WTC11 (cell line): ENCODE data around the gene PLXNB2. TPM values are rescaled to one million over a fixed set of nuclear protein-coding genes. Genes with fewer than 3 reads are reported as not detected.

ENCODE experiments used
- ATAC-seq: fragments of 200-7000 bp; cut with Tn5 transposase; 2 replicates; pipeline ENCODE4 v1.10.0; 2021; ENCODE audit warnings: mild to moderate bottlenecking, moderate library complexity
- CTCF ChIA-PET: fragments of 300-600 bp; sonication (Branson Sonifier 250); formaldehyde crosslinking; loops from one replicate; lab custom pipeline; 2021; ENCODE audit warnings: antibody characterized with exemption; lab: Charles Lee
- POLR2A ChIA-PET: fragments of 350-600 bp; sonication (Branson Sonifier 250); formaldehyde crosslinking; loops from one replicate; lab custom pipeline; 2021; ENCODE audit warnings: antibody characterized with exemption; lab: Charles Lee
- DNase-seq: peaks from one replicate; pipeline ENCODE4 v3.0.0; 2021; ENCODE audit warnings: low spot score
- H3K27ac Mint-ChIP-seq: 2 replicates; pipeline ENCODE4 v1.8.0; 2021; ENCODE audit warnings: mixed read lengths
- H3K27me3 Mint-ChIP-seq: 2 replicates; pipeline ENCODE4 v1.8.0; 2021; ENCODE audit warnings: low read depth, mild to moderate bottlenecking, moderate library complexity, mixed read lengths
- H3K36me3 Mint-ChIP-seq: 2 replicates; pipeline ENCODE4 v1.8.0; 2021; ENCODE audit warnings: mixed read lengths
- H3K4me1 Mint-ChIP-seq: 2 replicates; pipeline ENCODE4 v1.8.0; 2022; ENCODE audit warnings: mixed read lengths
- H3K4me3 Mint-ChIP-seq: 2 replicates; pipeline ENCODE4 v1.8.0; 2021; ENCODE audit warnings: mild to moderate bottlenecking, moderate library complexity, mixed read lengths
- H3K9me3 Mint-ChIP-seq: 2 replicates; pipeline ENCODE4 v1.8.0; 2021; ENCODE audit warnings: mixed read lengths
- AFF4 ChIP-seq: sonication (generic); formaldehyde crosslinking; IDR thresholded peaks from 2 replicates; pipeline ENCODE4 v1.8.1; 2023; ENCODE audit warnings: mild to moderate bottlenecking, missing genetic modification reagents, borderline replicate concordance
- E2F5 ChIP-seq: sonication (generic); formaldehyde crosslinking; IDR thresholded peaks from 2 replicates; pipeline ENCODE4 v1.8.1; 2022; ENCODE audit warnings: mild to moderate bottlenecking, moderate library complexity, missing genetic modification reagents
- ETV6 ChIP-seq: sonication (generic); formaldehyde crosslinking; IDR thresholded peaks from 2 replicates; pipeline ENCODE4 v1.8.1; 2022; ENCODE audit warnings: mild to moderate bottlenecking, missing genetic modification reagents
- FOXP4 ChIP-seq: sonication (generic); formaldehyde crosslinking; IDR thresholded peaks from 2 replicates; pipeline ENCODE4 v1.8.0; 2022; ENCODE audit warnings: mild to moderate bottlenecking, missing genetic modification reagents
- HMGA2 ChIP-seq: fragments of 250-450 bp; sonication (Bioruptor Pico); IDR thresholded peaks from 2 replicates; pipeline ENCODE4 v1.4.0; 2021; ENCODE audit warnings: mild to moderate bottlenecking, moderate library complexity
- OVOL2 ChIP-seq: fragments of 250-450 bp; sonication (Bioruptor Pico); IDR thresholded peaks from 2 replicates; pipeline ENCODE4 v1.9.0; 2021; ENCODE audit warnings: mild to moderate bottlenecking, borderline replicate concordance
- total RNA-seq: library from RNA; stranded (reverse); gene quantifications from 3 replicates; pipeline ENCODE4 v1.2.3, GENCODE V29; 2021
- TF ChIP-seq, protein P1 (sequence below): sonication (generic); formaldehyde crosslinking; IDR thresholded peaks from 2 replicates; pipeline ENCODE4 v1.8.1; 2022; ENCODE audit warnings: low read depth, mild to moderate bottlenecking, moderate library complexity, missing genetic modification reagents, borderline replicate concordance
- TF ChIP-seq, protein P2 (sequence below): fragments of 250-450 bp; sonication (Bioruptor Pico); IDR thresholded peaks from 2 replicates; pipeline ENCODE4 v1.9.0; 2021; ENCODE audit warnings: mild to moderate bottlenecking
- TF ChIP-seq, protein P3 (sequence below): sonication (generic); formaldehyde crosslinking; IDR thresholded peaks from 2 replicates; pipeline ENCODE4 v1.8.1; 2023; ENCODE audit warnings: mild to moderate bottlenecking, missing genetic modification reagents, moderate library complexity

The PLXNB2 gene
- total RNA-seq, 1 experiment from 2014 or later: 113 TPM

DNA sequence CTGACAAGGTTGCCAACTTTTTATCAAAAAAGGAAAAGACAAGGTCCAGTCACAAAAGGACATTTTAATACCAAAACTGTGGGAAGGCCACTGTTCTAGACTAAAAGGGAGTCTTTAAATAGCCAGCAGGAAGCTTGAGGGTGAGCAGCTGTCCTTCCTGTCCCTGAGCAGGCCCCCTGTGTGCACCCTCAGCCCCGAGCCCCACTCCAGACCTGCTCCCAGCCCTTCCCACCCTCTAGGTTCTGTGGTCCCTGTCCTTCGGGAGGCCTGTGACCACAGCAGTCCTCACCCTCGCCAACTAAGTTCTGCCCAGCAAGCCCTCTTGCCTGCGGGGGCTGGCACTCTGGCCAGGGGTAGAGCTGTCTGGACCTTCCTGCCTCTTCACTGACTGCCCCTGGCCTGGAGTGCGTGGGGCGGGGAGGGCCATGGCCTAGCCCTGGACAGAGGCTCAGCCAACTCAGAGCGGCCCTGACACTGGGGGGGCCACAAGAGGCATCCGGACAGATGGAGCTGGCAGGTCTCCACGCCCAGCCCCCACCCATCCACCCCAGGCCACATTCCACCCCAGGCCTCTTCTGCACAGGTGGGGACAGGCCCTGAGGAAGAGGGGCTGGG lies 1.6 kb upstream of the PLXNB2 start (continued):
- TF ChIP-seq AFF4 (CRISPR knock-in tag): no peak

DNA sequence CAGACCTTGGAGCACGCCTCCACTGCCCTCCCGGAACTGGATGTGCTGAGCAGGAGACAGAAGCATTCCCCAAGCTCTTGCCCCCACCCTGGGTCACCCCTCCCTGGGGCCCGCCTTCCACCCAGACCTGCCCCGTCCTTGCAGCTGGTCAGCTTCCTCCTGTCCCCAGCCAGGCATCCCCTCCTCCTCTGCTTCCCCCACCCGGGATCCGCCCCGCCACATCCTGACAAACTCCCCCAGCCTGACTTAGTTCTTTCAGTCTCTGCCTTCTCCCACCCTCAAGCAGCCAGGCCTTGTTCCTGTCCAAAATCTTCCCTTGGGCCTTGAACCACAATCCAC lies 1.1 kb upstream of the PLXNB2 start:
- Mint-ChIP-seq H3K27me3 (peaks cover 6% of the 10 kb centered on the region; the same call in 1 of the 2 replicates), H3K36me3 (no peaks in the 10 kb centered on the region), H3K9me3 (no peaks in the 10 kb centered on the region), H3K4me3 (no peak overlapping the region), H3K4me1 (peaks cover 29% of the 10 kb centered on the region), H3K27ac (no peak overlapping the region; the same call in 1 of the 2 replicates)
- POLR2A ChIA-PET: interaction anchor here (0.5 to 1.4 kb wide), 2 partner anchors 14 to 16 kb away, joined by 4 read pairs; no protein-coding TSS in a partner anchor
- CTCF ChIA-PET: interaction anchor here (0.6 to 1.1 kb wide), 3 partner anchors 8 to 37 kb away, joined by 3 to 4 read pairs (median 3); no protein-coding TSS in a partner anchor
- ATAC-seq (no peak), DNase-seq (no peak)
- TF ChIP-seq E2F5 (CRISPR knock-in tag) (no peak), FOXP4 (no peak), OVOL2 (CRISPR knock-in tag) (no peak), ETV6 (no peak), HMGA2 (CRISPR knock-in tag) (no peak)
- TF ChIP-seq, protein P1, sequence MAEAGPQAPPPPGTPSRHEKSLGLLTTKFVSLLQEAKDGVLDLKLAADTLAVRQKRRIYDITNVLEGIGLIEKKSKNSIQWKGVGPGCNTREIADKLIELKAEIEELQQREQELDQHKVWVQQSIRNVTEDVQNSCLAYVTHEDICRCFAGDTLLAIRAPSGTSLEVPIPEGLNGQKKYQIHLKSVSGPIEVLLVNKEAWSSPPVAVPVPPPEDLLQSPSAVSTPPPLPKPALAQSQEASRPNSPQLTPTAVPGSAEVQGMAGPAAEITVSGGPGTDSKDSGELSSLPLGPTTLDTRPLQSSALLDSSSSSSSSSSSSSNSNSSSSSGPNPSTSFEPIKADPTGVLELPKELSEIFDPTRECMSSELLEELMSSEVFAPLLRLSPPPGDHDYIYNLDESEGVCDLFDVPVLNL: no peak
- TF ChIP-seq, protein P2, sequence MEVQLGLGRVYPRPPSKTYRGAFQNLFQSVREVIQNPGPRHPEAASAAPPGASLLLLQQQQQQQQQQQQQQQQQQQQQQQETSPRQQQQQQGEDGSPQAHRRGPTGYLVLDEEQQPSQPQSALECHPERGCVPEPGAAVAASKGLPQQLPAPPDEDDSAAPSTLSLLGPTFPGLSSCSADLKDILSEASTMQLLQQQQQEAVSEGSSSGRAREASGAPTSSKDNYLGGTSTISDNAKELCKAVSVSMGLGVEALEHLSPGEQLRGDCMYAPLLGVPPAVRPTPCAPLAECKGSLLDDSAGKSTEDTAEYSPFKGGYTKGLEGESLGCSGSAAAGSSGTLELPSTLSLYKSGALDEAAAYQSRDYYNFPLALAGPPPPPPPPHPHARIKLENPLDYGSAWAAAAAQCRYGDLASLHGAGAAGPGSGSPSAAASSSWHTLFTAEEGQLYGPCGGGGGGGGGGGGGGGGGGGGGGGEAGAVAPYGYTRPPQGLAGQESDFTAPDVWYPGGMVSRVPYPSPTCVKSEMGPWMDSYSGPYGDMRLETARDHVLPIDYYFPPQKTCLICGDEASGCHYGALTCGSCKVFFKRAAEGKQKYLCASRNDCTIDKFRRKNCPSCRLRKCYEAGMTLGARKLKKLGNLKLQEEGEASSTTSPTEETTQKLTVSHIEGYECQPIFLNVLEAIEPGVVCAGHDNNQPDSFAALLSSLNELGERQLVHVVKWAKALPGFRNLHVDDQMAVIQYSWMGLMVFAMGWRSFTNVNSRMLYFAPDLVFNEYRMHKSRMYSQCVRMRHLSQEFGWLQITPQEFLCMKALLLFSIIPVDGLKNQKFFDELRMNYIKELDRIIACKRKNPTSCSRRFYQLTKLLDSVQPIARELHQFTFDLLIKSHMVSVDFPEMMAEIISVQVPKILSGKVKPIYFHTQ: no peak
- TF ChIP-seq, protein P3, sequence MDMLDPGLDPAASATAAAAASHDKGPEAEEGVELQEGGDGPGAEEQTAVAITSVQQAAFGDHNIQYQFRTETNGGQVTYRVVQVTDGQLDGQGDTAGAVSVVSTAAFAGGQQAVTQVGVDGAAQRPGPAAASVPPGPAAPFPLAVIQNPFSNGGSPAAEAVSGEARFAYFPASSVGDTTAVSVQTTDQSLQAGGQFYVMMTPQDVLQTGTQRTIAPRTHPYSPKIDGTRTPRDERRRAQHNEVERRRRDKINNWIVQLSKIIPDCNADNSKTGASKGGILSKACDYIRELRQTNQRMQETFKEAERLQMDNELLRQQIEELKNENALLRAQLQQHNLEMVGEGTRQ: no peak
